GM20431 (cell line): ENCODE data around the gene PEX5.
"Not testable (repeated sequence)": the region's sequence is repeated elsewhere in the genome, so short reads cannot be mapped to it uniquely, and the experiment has no call there.

Experiments used
- in situ Hi-C: fragments of 300-500 bp; cut with MseI, MboI; formaldehyde crosslinking; loops from one replicate; pipeline ENCODE4 v1.15.0; 2020; ENCODE audit warnings: low sequenced_read_pairs; ENCODE audit not compliant: unreplicated experiment

Gene PEX5

GRCh38 chr12:7158781-7159609, 30.5 kb upstream of the PEX5 start:
- in situ Hi-C loops, result no loop called here

- in situ Hi-C loops, result no loop called here
Measured at GRCh38 chr12:7160183-7160582, 29.3 kb upstream of the PEX5 start.

GRCh38 chr12:7161327-7161726, 28.2 kb upstream of the PEX5 start:
- in situ Hi-C loops, result no loop called here

GRCh38 chr12:7161811-7162210, 27.7 kb upstream of the PEX5 start:
- in situ Hi-C loops, result no loop called here

- in situ Hi-C loops, result no loop called here
Measured at GRCh38 chr12:7162691-7163114, 26.8 kb upstream of the PEX5 start.

GRCh38 chr12:7169951-7170350, 19.5 kb upstream of the PEX5 start:
- in situ Hi-C loops, result no loop called here

- in situ Hi-C loops, result no loop called here
Measured at GRCh38 chr12:7171854-7172253, 17.6 kb upstream of the PEX5 start.

- in situ Hi-C loops, result no loop called here
Measured at GRCh38 chr12:7175493-7175892, 14.0 kb upstream of the PEX5 start.

- in situ Hi-C loops, result no loop called here
Measured at GRCh38 chr12:7176595-7176994, 12.9 kb upstream of the PEX5 start.

GRCh38 chr12:7178481-7178880, 11.0 kb upstream of the PEX5 start:
- in situ Hi-C loops, result no loop called here

GRCh38 chr12:7180685-7181084, 8.8 kb upstream of the PEX5 start:
- in situ Hi-C loops, result no loop called here

- in situ Hi-C loops, result not testable (repeated sequence)
Measured at GRCh38 chr12:7186058-7186457, 3.4 kb upstream of the PEX5 start.

GRCh38 chr12:7188562-7189397, 706 bp upstream of the PEX5 start:
- in situ Hi-C loops, result no loop called here

GRCh38 chr12:7190268-7191055, 976 bp downstream of the PEX5 start:
- in situ Hi-C loops, result no loop called here

- in situ Hi-C loops, result no loop called here
Measured at GRCh38 chr12:7193674-7194073, 4.2 kb downstream of the PEX5 start.

GRCh38 chr12:7197841-7198240, 8.4 kb downstream of the PEX5 start:
- in situ Hi-C loops, result no loop called here

- in situ Hi-C loops, result loop anchor here (25.0 kb wide), 1 partner anchor 259 kb away; no protein-coding TSS in a partner anchor
Measured at GRCh38 chr12:7203109-7203508, 13.6 kb downstream of the PEX5 start.

GRCh38 chr12:7205091-7205490, 15.6 kb downstream of the PEX5 start:
- in situ Hi-C loops, result loop anchor here (25.0 kb wide), 1 partner anchor 257 kb away; no protein-coding TSS in a partner anchor

- in situ Hi-C loops, result loop anchor here (25.0 kb wide), 1 partner anchor 256 kb away; no protein-coding TSS in a partner anchor
Measured at GRCh38 chr12:7206691-7207090, 17.2 kb downstream of the PEX5 start.
